Ovary (tissue), 9 donors: Measurements from ENCODE around the gene SIL1. TPM values are rescaled to one million over a fixed set of nuclear protein-coding genes. Genes with fewer than 3 reads are reported as not detected.
A peak's percentile ranks its signal among the peaks of the same experiment; 100 is the strongest.

Experiments
- DNase-seq, 5 donors: peaks; one replicate each; pipeline ENCODE4 v3.0.0-alpha.2; 2019 to 2020
- H3K27ac ChIP-seq, 2 donors: fragments of 200-600 bp; one replicate each; pipeline versions ENCODE4 v1.5.1 to v1.8.0; 2019 to 2022
- H3K27me3 ChIP-seq: fragments of 200-600 bp; one replicate; pipeline ENCODE4 v1.8.0; 2022
- H3K36me3 ChIP-seq: fragments of 200-600 bp; sonication (generic); one replicate; pipeline ENCODE4 v1.5.1; 2019
- H3K4me1 ChIP-seq: one replicate; pipeline ENCODE4 v1.8.1; 2013; ENCODE audit warnings: mild to moderate bottlenecking, moderate library complexity; ENCODE audit not compliant: insufficient read depth
- H3K4me3 ChIP-seq: fragments of 200-600 bp; sonication (generic); one replicate; pipeline ENCODE4 v1.5.1; 2017
- H3K9me3 ChIP-seq, 2 donors: fragments of 200-600 bp in 1 of 2; sonication (generic) in 1 of 2; one replicate each; pipeline versions ENCODE4 v1.5.1 to v1.8.1; 2013 to 2019; ENCODE audit warnings: mild to moderate bottlenecking in 1 of 2, moderate library complexity in 1 of 2
- CTCF ChIP-seq, 3 donors: fragments of 450-650 bp in 2 of 3; fragments of 200-600 bp in 1 of 3; IDR thresholded peaks; one replicate each; pipeline versions ENCODE4 v1.5.1 to v1.8.0; 2016 to 2022; ENCODE audit warnings: antibody characterized with exemption in 3 of 3, mild to moderate bottlenecking in 1 of 3
- EP300 ChIP-seq: sonication (generic); formaldehyde crosslinking; IDR thresholded peaks from one replicate; pipeline ENCODE4 v1.6.1; 2017; ENCODE audit warnings: antibody characterized with exemption
- POLR2A ChIP-seq: fragments of 450-650 bp; IDR thresholded peaks from one replicate; pipeline ENCODE4 v1.6.1; 2017; ENCODE audit warnings: antibody characterized with exemption, mild to moderate bottlenecking, moderate library complexity
- WGBS, 3 donors: extraction: QIAGEN DNeasy Blood & Tissue Kit in 1 of 3; methylation state at CpG; one replicate each; pipeline versions ENCODE4 v1.1.5 to v1.1.7; 2013 to 2017; 5-methylcytosine and 5-hydroxymethylcytosine counted together
- intact Hi-C, 4 donors: fragments of 100-400 bp; cut with DNase I; formaldehyde crosslinking; loops; one replicate each; pipeline versions ENCODE4 v1.11.0 to v1.15.1; 2022 to 2023
- polyA plus RNA-seq, 2 donors: library from polyadenylated mRNA; stranded (reverse); fragments of 200-250 nt in 1 of 2; fragments of 350-450 nt in 1 of 2; fragmentation: Illumina TruSeq in 1 of 2; extraction: RNeasy Lipid Tissue Mini Kit (QIAGEN cat#74804) in 1 of 2; gene quantifications; one replicate each; pipeline ENCODE4 v1.2.3, GENCODE V29; 2013 to 2014
- total RNA-seq, 7 donors: library from RNA; depleted of rRNA in 2 of 7; stranded (reverse); fragments of >200 nt in 2 of 7; fragmentation: NEBNext Ultra II Directional in 3 of 7; extraction: Animal tissue kit (Norgen Biotek cat#: 25700) in 3 of 7; gene quantifications; one replicate each; pipeline versions ENCODE4 v1.1.0 to v1.2.4, GENCODE V29; 2016 to 2023
- donor health status: DM: no; HTN: no; CAD: no; lungs with moderate emphysema.
- donor health status: DM: no; HTN: no; CAD: no.
- donor health status: Bipolar disorder and iron deficiency.
- donor health status: DM: yes; HTN: yes; CAD: no.
- donor health status: DM: no; HTN: no; CAD: no.
- donor health status: DM: yes; HTN: yes; CAD: no.

SIL1 gene
- total and polyA plus RNA-seq, 9 donors = 15.7 to 93.0 (median 34.9) TPM

GRCh38 chr5:138961729-138962128 is 236.4 kb downstream of the SIL1 start:
- no peaks in the 10 kb centered on the region for H3K27me3 ChIP-seq
- peaks cover 14% of the 10 kb centered on the region for H3K4me1 ChIP-seq
- 87 to 96% (median 89%) methylated on average over 1 of the region's 1 CpG for WGBS, 3 donors
- no peak for DNase-seq
- no peak overlapping the region for H3K4me3 ChIP-seq
- no peak for TF ChIP-seq CTCF (IDR thresholded peaks at IDR 0.05)
- no peak for TF ChIP-seq EP300
- TF ChIP-seq POLR2A = no peak
- no peaks in the 10 kb centered on the region for H3K36me3 ChIP-seq
- no peak overlapping the region for H3K27ac ChIP-seq
- intact Hi-C loops = no loop called here
- H3K9me3 ChIP-seq = no peaks in the 10 kb centered on the region

GRCh38 chr5:138961221-138961620 is 236.9 kb downstream of the SIL1 start:
- intact Hi-C loops = no loop called here
- WGBS, 3 donors = 94 to 97% (median 97%) methylated on average over 1 of the region's 1 CpG
- H3K4me1 ChIP-seq = peaks cover 14% of the 10 kb centered on the region
- TF ChIP-seq EP300 = no peak
- no peak for TF ChIP-seq CTCF (IDR thresholded peaks at IDR 0.05)
- TF ChIP-seq POLR2A = no peak
- no peaks in the 10 kb centered on the region for H3K27me3 ChIP-seq
- H3K4me3 ChIP-seq = no peak overlapping the region
- no peaks in the 10 kb centered on the region for H3K36me3 ChIP-seq
- no peaks in the 10 kb centered on the region for H3K9me3 ChIP-seq
- H3K27ac ChIP-seq = no peak overlapping the region
- DNase-seq = no peak

- H3K27ac ChIP-seq = no peak overlapping the region
- H3K36me3 ChIP-seq = no peaks in the 10 kb centered on the region
- H3K9me3 ChIP-seq = no peaks in the 10 kb centered on the region
- WGBS, 3 donors = 91 to 96% (median 94%) methylated on average over 5 of the region's 5 CpGs
- no peak for DNase-seq
- TF ChIP-seq CTCF (IDR thresholded peaks at IDR 0.05) (no peak), EP300 (no peak), POLR2A (no peak)
- intact Hi-C loops = no loop called here
- no peak overlapping the region for H3K4me3 ChIP-seq
- no peaks in the 10 kb centered on the region for H3K27me3 ChIP-seq
- H3K4me1 ChIP-seq = peaks cover 17% of the 10 kb centered on the region
Observed at GRCh38 chr5:138960145-138960692, 237.9 kb downstream of the SIL1 start.

- H3K36me3 ChIP-seq = no peaks in the 10 kb centered on the region
- peaks cover 23% of the 10 kb centered on the region for H3K4me1 ChIP-seq
- intact Hi-C loops = no loop called here
- TF ChIP-seq POLR2A = no peak
- H3K27ac ChIP-seq = no peak overlapping the region
- H3K27me3 ChIP-seq = no peaks in the 10 kb centered on the region
- DNase-seq = no peak
- H3K4me3 ChIP-seq = no peak overlapping the region
- WGBS, 3 donors = 88 to 100% (median 95%) methylated on average over 1 of the region's 1 CpG
- no peaks in the 10 kb centered on the region for H3K9me3 ChIP-seq
Observed at GRCh38 chr5:138956801-138957200, 241.4 kb downstream of the SIL1 start.

GRCh38 chr5:138955671-138956295 is 242.4 kb downstream of the SIL1 start:
- DNase-seq = no peak
- Histone ChIP-seq H3K4me3 (no peak overlapping the region), H3K36me3 (no peaks in the 10 kb centered on the region), H3K9me3 (no peaks in the 10 kb centered on the region), H3K4me1 (peaks cover 24% of the 10 kb centered on the region), H3K27ac (peak overlapping the region in 1 of 2 donors; percentile 68), H3K27me3 (no peaks in the 10 kb centered on the region)
- TF ChIP-seq CTCF (IDR thresholded peaks at IDR 0.05) (no peak), POLR2A (no peak), EP300 (no peak)
- intact Hi-C loops = no loop called here
- 66 to 80% (median 77%) methylated on average over 9 of the region's 9 CpGs for WGBS, 3 donors
